GM12878 (cell line): ENCODE data around the gene PIGS. TPM values are rescaled to one million over a fixed set of nuclear protein-coding genes. Genes with fewer than 3 reads are reported as not detected.
A peak's percentile ranks its signal among the peaks of the same experiment; 100 is the strongest.

Source experiments
- ATAC-seq: fragments of 200-7000 bp; cut with Tn5 transposase; 3 replicates; pipeline ENCODE4 v1.9.1; 2020; ENCODE audit warnings: mild to moderate bottlenecking, moderate library complexity
- BruUV-seq: library from RNA; stranded (reverse); fragments of 400-500 nt; replicated peaks from 2 replicates; lab custom pipeline; 2021; lab: Mats Ljungman, UMichigan
- CTCF ChIA-PET: fragments of 300-600 bp; sonication (Branson Sonifier 250); formaldehyde crosslinking; extraction: SDS; loops from one replicate; lab custom pipeline; 2021; ENCODE audit warnings: inconsistent platforms; lab: Yijun Ruan, JAX
- POLR2A ChIA-PET: fragments of 350-600 bp; formaldehyde crosslinking; extraction: SDS; loops from one replicate; lab custom pipeline; 2021; ENCODE audit warnings: inconsistent platforms; lab: Charles Lee
- RAD21 ChIA-PET: fragments of 300-600 bp; sonication (Branson Sonifier 250); formaldehyde crosslinking; loops from one replicate; lab custom pipeline; 2023; ENCODE audit warnings: antibody characterized with exemption; ENCODE audit not compliant: unreplicated experiment; lab: Charles Lee
- SMC1A ChIA-PET: fragments of 300-600 bp; sonication (Branson Sonifier 250); formaldehyde crosslinking; loops from one replicate; lab custom pipeline; 2023; ENCODE audit not compliant: unreplicated experiment, uncharacterized antibody; lab: Charles Lee
- DNase-seq: peaks from one replicate; pipeline ENCODE4 v3.0.0-alpha.2; 2011; ENCODE audit warnings: low read depth, low spot score
- FAIRE-seq: peaks from 3 replicates; lab custom pipeline; 2011; peaks lifted over from hg19 to GRCh38; lab: Jason Lieb, UNC
- H2AFZ ChIP-seq: 2 replicates; pipeline ENCODE4 v1.6.0; 2011; ENCODE audit warnings: low read depth, low read length, control low read depth; ENCODE audit not compliant: control insufficient read depth
- H3K27ac ChIP-seq: 2 replicates; pipeline ENCODE4 v1.5.1; 2011; ENCODE audit warnings: control low read depth; ENCODE audit not compliant: control insufficient read depth, insufficient read depth
- H3K27me3 ChIP-seq, 2 experiments: replicated peaks in 1 of 2; 2 replicates each; pipeline versions ENCODE4 v1.6.0 to v1.6.1; 2011; ENCODE audit warnings: low read length in 1 of 2; ENCODE audit not compliant: control insufficient read depth in 2 of 2, insufficient read depth in 2 of 2
- H3K36me3 ChIP-seq, 2 experiments: 2 replicates each; pipeline ENCODE4 v1.5.1; 2011; ENCODE audit warnings: low read length in 1 of 2; ENCODE audit not compliant: control insufficient read depth in 2 of 2, insufficient read depth in 2 of 2
- H3K4me1 ChIP-seq: 2 replicates; pipeline ENCODE4 v1.6.1; 2011; ENCODE audit warnings: mild to moderate bottlenecking, low read length, moderate library complexity, mixed read lengths; ENCODE audit not compliant: control insufficient read depth, insufficient read depth
- H3K4me2 ChIP-seq: 2 replicates; pipeline ENCODE4 v1.6.0; 2011; ENCODE audit warnings: control low read depth; ENCODE audit not compliant: control insufficient read depth, insufficient read depth
- H3K4me3 ChIP-seq: fragments of 200-600 bp; sonication (generic); 2 replicates; pipeline ENCODE4 v1.5.1; 2016
- H3K79me2 ChIP-seq: 2 replicates; pipeline ENCODE4 v1.6.0; 2011; ENCODE audit warnings: low read length; ENCODE audit not compliant: control insufficient read depth, insufficient read depth
- H3K9ac ChIP-seq: 2 replicates; pipeline ENCODE4 v1.8.0; 2011; ENCODE audit warnings: low read length, control low read depth, mixed read lengths; ENCODE audit not compliant: control insufficient read depth, insufficient read depth
- H3K9me3 ChIP-seq: replicated peaks from 3 replicates; pipeline ENCODE4 v1.5.1; 2011; ENCODE audit warnings: mild to moderate bottlenecking, low read length; ENCODE audit not compliant: control insufficient read depth, insufficient read depth
- H4K20me1 ChIP-seq: 2 replicates; pipeline ENCODE4 v1.6.0; 2011; ENCODE audit not compliant: control insufficient read depth, insufficient read depth
- CBX5 ChIP-seq: sonication (generic); IDR thresholded peaks from 2 replicates; pipeline ENCODE4 v1.6.1; 2016; ENCODE audit warnings: low read depth, moderate library complexity, mild to moderate bottlenecking, inconsistent platforms
- CUX1 ChIP-seq: IDR thresholded peaks from 2 replicates; pipeline ENCODE4 v1.6.1; 2012; ENCODE audit warnings: improper control_type of control experiment, low read depth, low read length; ENCODE audit not compliant: insufficient replicate concordance
- HSF1 ChIP-seq: fragments of 150-350 bp; IDR thresholded peaks from 2 replicates; pipeline ENCODE4 v1.6.1; 2014; ENCODE audit warnings: mild to moderate bottlenecking, low read depth, low read length
- NBN ChIP-seq: fragments of 450-650 bp; IDR thresholded peaks from 2 replicates; pipeline ENCODE4 v1.6.1; 2016
- NKRF ChIP-seq: fragments of 450-650 bp; conservative IDR thresholded peaks from 2 replicates; pipeline ENCODE4 v1.6.1; 2017; ENCODE audit warnings: mild to moderate bottlenecking, moderate library complexity
- RELB ChIP-seq: fragments of 450-650 bp; IDR thresholded peaks from 2 replicates; pipeline ENCODE4 v1.6.1; 2017; ENCODE audit warnings: low read depth, mild to moderate bottlenecking, moderate library complexity
- SIX5 ChIP-seq: IDR thresholded peaks from 2 replicates; pipeline ENCODE4 v1.6.1; 2011; ENCODE audit warnings: mild to moderate bottlenecking, low read depth, low read length, moderate library complexity; ENCODE audit not compliant: severe bottlenecking
- WGBS: methylation state at CpG from one replicate; pipeline ENCODE4 v1.1.6; 2016; ENCODE audit warnings: low lambda C conversion rate; ENCODE audit not compliant: insufficient replicate concordance, insufficient coverage; ENCODE audit errors: missing lambda C conversion rate; 5-methylcytosine and 5-hydroxymethylcytosine counted together
- in situ Hi-C: fragments of 300-500 bp; cut with MboI; formaldehyde crosslinking; loops from 9 replicates; pipeline ENCODE4 v1.14.3; 2018; ENCODE audit warnings: mixed read lengths
- intact Hi-C: fragments of 100-400 bp; cut with micrococcal nuclease; formaldehyde crosslinking; loops from one replicate; pipeline ENCODE4 v1.14.2; 2022; ENCODE audit not compliant: unreplicated experiment
- polyA plus RNA-seq, 11 experiments: library from polyadenylated mRNA; depleted of rRNA in 4 of 11; unstranded in 6 of 11; stranded (reverse) in 5 of 11; fragments of >200 nt; fragmentation: Nextera tagmentation in 4 of 11; fragmentation: Illumina TruSeq in 1 of 11; extraction: Ambion mirVana in 4 of 11; extraction: Trizol in 1 of 11; gene quantifications; 1 replicate in 1 of 11; 2 replicates in 10 of 11; pipeline versions ENCODE4 v1.2.1 to v1.2.3, GENCODE V29; 2011 to 2016; ENCODE audit warnings: inconsistent platforms in 2 of 11, missing spikeins in 2 of 11, low read depth in 1 of 11
- total RNA-seq, 4 experiments: library from RNA; depleted of rRNA in 3 of 4; stranded (reverse); fragments of >200 nt in 3 of 4; fragmentation: Illumina TruSeq in 1 of 4; extraction: Trizol in 1 of 4; gene quantifications; 2 replicates each; pipeline versions ENCODE4 v1.2.1 to v1.2.3, GENCODE V29; 2013 to 2021

Gene PIGS
- total and polyA plus RNA-seq, 10 of the 15 experiments (the other 5 are each of a cell fraction or from before 2014, with no cell fraction given): 27.5 to 73.7 (median 50.7) TPM

- H2AFZ ChIP-seq: peak overlapping the region; percentile 91
- H3K36me3 ChIP-seq: peaks cover 0 to 4% of the 10 kb centered on the region in 2 experiments; a peak in 1 of 4 replicates
- no peaks in the 10 kb centered on the region for H3K27me3 ChIP-seq
- peak overlapping the region; percentile 98; the same call in 1 of the 2 replicates for H3K4me3 ChIP-seq
- H3K9me3 ChIP-seq: no peaks in the 10 kb centered on the region
- FAIRE-seq (peak; percentile 90), DNase-seq (peak; percentile 58), ATAC-seq (peak; percentile 73)
- ChIA-PET POLR2A (interaction anchor here (0.6 to 5.4 kb wide), 12 partner anchors 10 to 99 kb away, joined by 3 to 56 read pairs (median 4); partner anchors contain the start of genes ALDOC, BLTP2 and PIGS), CTCF (interaction anchor here (2.6 to 5.9 kb wide), 2 partner anchors 14 to 50 kb away, joined by 9 to 51 read pairs; partner anchors contain the start of gene RSKR), SMC1A (interaction anchor here (0.7 to 2.9 kb wide), 4 partner anchors 10 to 48 kb away, joined by 3 to 25 read pairs (median 3); partner anchors contain the start of genes PIGS and UNC119), RAD21 (interaction anchor here (0.8 to 2.9 kb wide), 8 partner anchors 13 to 104 kb away, joined by 3 to 24 read pairs (median 4); partner anchors contain the start of gene PIGS)
- peaks cover 21% of the 10 kb centered on the region for H3K79me2 ChIP-seq
- in situ Hi-C loops: no loop called here
- H3K4me2 ChIP-seq: peak overlapping the region; percentile 95
- BruUV-seq: TSS peak; percentile 97
- H3K27ac ChIP-seq: peak overlapping the region; percentile 94
- WGBS: 3% methylated on average over 40 of the region's 40 CpGs
- peaks cover 5% of the 10 kb centered on the region for H3K4me1 ChIP-seq
- peak overlapping the region; percentile 97 for H3K9ac ChIP-seq
- H4K20me1 ChIP-seq: no peaks in the 10 kb centered on the region
- intact Hi-C loops: loop anchor here (2.0 kb wide), 3 partner anchors 23 to 51 kb away; partner anchors contain the start of genes ALDOC and BLTP2
- TF ChIP-seq SIX5 (no peak), RELB (no peak), NBN (0 out of 2 replicates have a peak, but pooled peaks have one; percentile 53), CUX1 (no peak), CBX5 (no peak), HSF1 (no peak), NKRF (peak; percentile 65; the same call in 1 of the 2 replicates)
Observed at GRCh38 chr17:28599311-28600184, 28.2 kb upstream of the PIGS start.
